Activated CD4-positive, alpha-beta T cell treated with anti-CD3 and anti-CD28 coated beads, Interleukin-2, amount 10 ng/mL, durations not matched to agents 24 days and 14 days (primary cell): Measurements from ENCODE around the gene ORC3. TPM values are rescaled to one million over a fixed set of nuclear protein-coding genes. Genes with fewer than 3 reads are reported as not detected.
"Not testable (repeated sequence)": the region's sequence is repeated elsewhere in the genome, so short reads cannot be mapped to it uniquely, and the experiment has no call there.

Source experiments
- DNase-seq: peaks from one replicate; pipeline ENCODE4 v3.0.0; 2022
- H3K27ac Mint-ChIP-seq: one replicate; pipeline ENCODE4 v1.8.0; 2022; ENCODE audit warnings: mild to moderate bottlenecking, mixed read lengths
- H3K27me3 Mint-ChIP-seq: one replicate; pipeline ENCODE4 v1.8.0; 2022; ENCODE audit warnings: mixed read lengths
- H3K36me3 Mint-ChIP-seq: one replicate; pipeline ENCODE4 v1.8.0; 2022; ENCODE audit warnings: low read depth, mild to moderate bottlenecking, mixed read lengths
- H3K4me1 Mint-ChIP-seq: one replicate; pipeline ENCODE4 v1.8.0; 2021; ENCODE audit warnings: mixed read lengths
- H3K4me3 Mint-ChIP-seq: one replicate; pipeline ENCODE4 v1.8.0; 2022; ENCODE audit warnings: mild to moderate bottlenecking, moderate library complexity, mixed read lengths
- H3K9me3 Mint-ChIP-seq: one replicate; pipeline ENCODE4 v1.8.0; 2021; ENCODE audit warnings: mixed read lengths
- intact Hi-C: fragments of 100-400 bp; cut with micrococcal nuclease; formaldehyde crosslinking; loops from one replicate; pipeline ENCODE4 v1.15.1; 2023
- total RNA-seq: library from RNA; stranded (reverse); gene quantifications from 2 replicates; pipeline ENCODE4 v1.2.3, GENCODE V29; 2022

The ORC3 gene
- total RNA-seq, 1 donor from 2014 or later: 38.6 TPM

DNA sequence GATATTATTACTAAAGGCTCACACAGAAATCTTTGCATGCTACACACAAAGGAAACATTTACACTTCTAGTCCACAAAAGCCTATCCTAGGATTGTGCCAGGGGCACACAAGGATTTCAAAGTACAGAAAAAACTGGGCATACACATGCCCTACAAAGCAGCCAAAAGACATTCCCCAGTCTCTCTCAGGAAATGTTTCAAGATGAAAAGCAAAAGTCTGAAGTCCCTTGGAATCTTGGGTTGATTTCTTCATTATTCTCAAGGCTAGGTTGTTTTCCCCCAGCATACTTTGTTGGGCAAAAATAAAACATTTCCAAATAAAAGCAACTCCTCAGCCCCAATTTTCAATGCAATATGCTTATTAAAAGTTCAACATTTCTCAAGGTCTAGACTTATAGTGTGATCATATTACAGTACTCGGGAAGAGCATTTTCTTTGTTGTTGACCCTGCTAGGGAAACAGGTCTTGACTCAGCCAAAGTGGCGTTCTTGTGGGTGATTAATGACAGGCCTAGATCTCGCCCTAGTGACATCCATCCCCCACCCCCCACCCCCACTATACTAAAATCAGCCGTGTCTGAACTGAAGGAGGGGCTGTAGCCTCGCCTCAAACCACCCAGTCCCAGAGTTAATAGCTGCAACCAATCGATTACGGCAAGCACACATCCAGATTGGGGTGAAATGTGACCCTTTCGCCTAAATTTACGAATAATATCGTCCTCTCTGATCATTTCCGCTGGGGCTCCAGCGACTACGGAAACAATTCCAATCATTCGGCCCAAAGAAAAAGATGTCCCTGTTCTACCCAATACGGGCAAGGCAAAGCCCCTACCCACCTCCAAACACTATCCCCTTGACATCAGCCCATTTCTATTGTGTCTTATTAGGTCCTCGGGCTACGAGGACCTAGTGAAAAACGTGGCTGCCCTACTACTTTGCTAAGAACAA is 110.7 kb downstream of the ORC3 start:
- Mint-ChIP-seq H3K9me3 (no peaks in the 10 kb centered on the region), H3K27me3 (no peaks in the 10 kb centered on the region), H3K36me3 (peaks cover 21% of the 10 kb centered on the region), H3K4me3 (peak overlapping the region; percentile 97), H3K27ac (peak overlapping the region; percentile 97), H3K4me1 (peaks cover 38% of the 10 kb centered on the region)
- intact Hi-C loops: loop anchor here (5.0 kb wide), 3 partner anchors 293 to 1652 kb away; partner anchors contain the start of genes CFAP206, SMIM8 and UBE2J1
- peak; percentile 63 for DNase-seq

DNA sequence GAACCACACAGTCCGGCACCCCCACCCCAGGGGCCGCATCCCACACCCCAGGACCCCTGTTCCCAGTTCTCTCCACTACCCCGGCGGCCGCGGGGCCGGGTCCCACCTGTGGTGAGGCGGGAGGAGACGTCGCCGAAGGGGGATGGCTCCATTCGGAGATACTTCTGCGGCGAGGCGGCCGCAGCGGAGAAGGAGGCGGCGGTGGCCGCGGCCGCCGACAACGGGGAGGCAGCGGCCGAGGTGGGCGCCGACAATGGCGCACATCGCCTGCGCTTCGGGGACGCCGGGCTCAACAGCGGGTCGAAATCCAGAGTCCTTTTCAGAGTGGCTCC is 111.4 kb downstream of the ORC3 start:
- H3K36me3 Mint-ChIP-seq: peaks cover 21% of the 10 kb centered on the region
- no peaks in the 10 kb centered on the region for H3K9me3 Mint-ChIP-seq
- H3K27me3 Mint-ChIP-seq: no peaks in the 10 kb centered on the region
- intact Hi-C loops: loop anchor here (5.0 kb wide), 3 partner anchors 294 to 1651 kb away; partner anchors contain the start of genes CFAP206, SMIM8 and UBE2J1
- peaks cover 31% of the 10 kb centered on the region for H3K4me1 Mint-ChIP-seq
- peak overlapping the region; percentile 97 for H3K4me3 Mint-ChIP-seq
- DNase-seq: no peak
- peak overlapping the region; percentile 97 for H3K27ac Mint-ChIP-seq

DNA sequence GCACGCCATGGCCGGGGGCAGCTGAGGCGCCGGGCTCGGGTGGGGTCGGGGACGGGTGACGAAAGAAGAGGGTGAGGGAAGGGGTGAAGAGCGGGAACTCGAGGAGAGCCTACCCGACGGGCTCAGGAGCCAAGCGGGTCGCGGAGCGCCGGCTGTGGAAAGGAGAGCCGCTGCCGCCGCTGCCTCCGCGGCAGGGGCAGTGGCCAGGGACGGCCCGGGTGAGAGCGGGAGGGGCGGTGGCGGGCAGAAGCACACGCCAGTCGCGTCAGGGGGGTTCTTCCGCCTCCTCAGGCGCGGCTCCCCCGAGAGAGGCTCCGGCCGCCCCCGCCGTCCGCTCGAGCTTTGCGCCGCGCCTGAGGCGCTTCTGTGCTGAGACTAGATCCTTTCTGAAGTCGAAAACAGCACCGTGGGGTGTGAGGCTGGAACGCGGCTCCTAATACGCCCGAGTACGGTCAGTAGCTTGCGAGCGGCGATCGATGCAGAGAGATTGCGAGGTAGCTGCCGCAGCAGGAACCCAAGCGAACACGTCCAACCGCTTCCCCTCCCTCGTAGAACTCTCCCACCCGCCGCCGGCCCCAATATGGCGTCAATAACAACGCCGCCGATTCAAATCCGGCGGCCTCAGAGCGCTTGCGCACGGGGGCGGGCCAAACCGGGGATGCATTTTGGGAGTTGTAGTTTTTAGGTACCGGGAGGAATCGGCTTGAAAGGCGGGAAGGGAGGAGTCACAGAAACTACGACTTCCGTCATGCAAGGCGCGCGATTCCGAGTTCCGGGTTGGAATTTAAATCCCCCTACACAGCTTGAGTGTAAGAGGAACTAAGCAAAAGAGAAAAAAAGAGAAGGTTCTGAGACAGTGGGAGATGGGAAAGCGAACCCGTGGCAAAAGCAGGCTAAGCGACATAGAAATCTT is 112.0 kb downstream of the ORC3 start, which contains the start of gene AKIRIN2:
TSS of gene AKIRIN2 (minus strand) at position 558 of the 913 bp plus-strand sequence. CDS start at position 9, 549 bp downstream.
- Mint-ChIP-seq H3K27ac (peak within 1 kb of the TSS; percentile 97), H3K36me3 (peaks cover 21% of the 10 kb centered on the region), H3K27me3 (no peaks in the 10 kb centered on the region), H3K4me1 (peaks cover 31% of the 10 kb centered on the region), H3K9me3 (no peaks in the 10 kb centered on the region), H3K4me3 (peak within 1 kb of the TSS; percentile 97)
- peak; percentile 99 for DNase-seq
- intact Hi-C loops: loop anchor here (1.0 to 5.0 kb wide), 11 partner anchors 30 to 1650 kb away; partner anchors contain the start of genes CFAP206, ORC3, PNRC1 and RNGTT

DNA sequence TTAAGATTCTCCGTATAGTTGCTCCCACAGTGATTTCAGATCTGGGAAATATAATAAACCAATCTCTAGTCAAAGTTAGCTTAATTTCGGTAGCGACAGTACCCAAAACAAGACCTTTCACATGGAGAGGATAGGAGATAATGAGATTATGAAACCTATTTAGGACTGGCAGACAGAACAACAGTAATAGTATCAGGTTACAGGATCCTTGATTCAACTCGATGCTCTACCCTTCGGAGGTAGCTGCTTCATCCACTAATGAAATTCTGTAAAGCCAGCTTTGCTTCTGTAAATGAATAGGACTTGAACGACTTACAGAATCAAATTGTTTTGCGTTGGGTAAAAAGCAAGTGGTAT is 112.6 kb downstream of the ORC3 start:
- Mint-ChIP-seq H3K36me3 (peaks cover 20% of the 10 kb centered on the region), H3K9me3 (no peaks in the 10 kb centered on the region), H3K4me1 (peaks cover 29% of the 10 kb centered on the region), H3K27ac (peak overlapping the region; percentile 97), H3K4me3 (peak overlapping the region; percentile 97), H3K27me3 (no peaks in the 10 kb centered on the region)
- intact Hi-C loops: loop anchor here (1.0 to 5.0 kb wide), 11 partner anchors 30 to 1650 kb away; partner anchors contain the start of genes CFAP206, ORC3, PNRC1 and RNGTT
- no peak for DNase-seq

DNA sequence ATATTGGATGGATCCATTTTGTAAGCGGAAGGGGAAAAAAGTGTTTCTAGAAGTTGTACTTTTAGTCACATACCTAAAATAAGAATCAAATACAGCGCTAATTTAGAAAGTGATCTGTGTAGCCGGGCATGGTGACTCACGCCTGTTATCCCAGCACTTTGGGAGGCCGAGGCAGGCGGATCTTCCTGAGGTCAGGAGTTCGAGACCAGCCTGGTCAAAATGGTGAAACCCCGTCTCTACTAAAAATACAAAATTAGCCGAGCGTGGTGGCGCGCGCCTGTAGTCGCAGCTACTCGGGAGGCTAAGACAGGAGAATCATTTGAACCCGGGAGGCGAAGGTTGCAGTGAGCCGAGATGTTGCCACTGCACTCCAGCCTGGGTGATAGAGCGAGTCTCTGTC is 113.1 kb downstream of the ORC3 start:
- intact Hi-C loops: loop anchor here (2.0 to 5.0 kb wide), 5 partner anchors 58 to 1649 kb away; partner anchors contain the start of genes CFAP206, PNRC1, SMIM8 and UBE2J1
- Mint-ChIP-seq H3K4me1 (peaks cover 26% of the 10 kb centered on the region), H3K36me3 (peaks cover 17% of the 10 kb centered on the region), H3K27ac (peak overlapping the region; percentile 97), H3K4me3 (peak overlapping the region; percentile 97)
- H3K9me3 Mint-ChIP-seq, DNase-seq, H3K27me3 Mint-ChIP-seq: not testable (repeated sequence)

DNA sequence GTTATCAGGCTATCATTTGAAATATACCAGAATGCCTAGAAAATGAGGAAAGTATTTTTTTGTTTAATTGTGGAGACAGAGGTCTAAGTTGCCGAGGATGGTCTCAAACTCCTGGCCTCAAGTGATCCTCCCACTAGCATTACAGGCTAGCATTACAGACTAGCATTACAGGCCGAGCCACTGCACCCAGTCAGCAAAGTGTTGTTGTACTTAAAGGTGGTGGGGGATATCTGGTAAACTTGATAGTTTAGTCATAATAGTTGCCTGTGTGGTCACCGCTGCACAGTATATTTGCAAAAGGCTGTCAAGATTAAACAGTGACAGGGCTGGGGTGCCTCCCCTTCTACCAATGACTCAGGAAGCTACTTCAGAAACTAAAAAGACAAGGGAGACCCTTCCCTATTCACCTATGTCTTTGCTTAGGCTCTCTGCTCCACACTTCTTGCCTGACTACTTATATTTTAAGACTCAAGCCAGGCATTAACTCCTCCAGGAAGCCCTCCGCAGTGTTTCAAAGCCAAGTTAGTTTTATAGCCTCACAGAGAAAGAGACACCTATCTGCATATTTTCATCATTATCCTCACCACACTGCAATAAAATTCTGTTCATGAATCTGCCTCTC is 115.2 kb downstream of the ORC3 start:
- Mint-ChIP-seq H3K27me3 (no peaks in the 10 kb centered on the region), H3K36me3 (peaks cover 9% of the 10 kb centered on the region), H3K9me3 (no peaks in the 10 kb centered on the region), H3K27ac (peak overlapping the region; percentile 56), H3K4me3 (no peak overlapping the region), H3K4me1 (peaks cover 19% of the 10 kb centered on the region)
- peak; percentile 67 for DNase-seq
- intact Hi-C loops: loop anchor here (2.0 kb wide), 1 partner anchor 20 kb away; no protein-coding TSS in a partner anchor

DNA sequence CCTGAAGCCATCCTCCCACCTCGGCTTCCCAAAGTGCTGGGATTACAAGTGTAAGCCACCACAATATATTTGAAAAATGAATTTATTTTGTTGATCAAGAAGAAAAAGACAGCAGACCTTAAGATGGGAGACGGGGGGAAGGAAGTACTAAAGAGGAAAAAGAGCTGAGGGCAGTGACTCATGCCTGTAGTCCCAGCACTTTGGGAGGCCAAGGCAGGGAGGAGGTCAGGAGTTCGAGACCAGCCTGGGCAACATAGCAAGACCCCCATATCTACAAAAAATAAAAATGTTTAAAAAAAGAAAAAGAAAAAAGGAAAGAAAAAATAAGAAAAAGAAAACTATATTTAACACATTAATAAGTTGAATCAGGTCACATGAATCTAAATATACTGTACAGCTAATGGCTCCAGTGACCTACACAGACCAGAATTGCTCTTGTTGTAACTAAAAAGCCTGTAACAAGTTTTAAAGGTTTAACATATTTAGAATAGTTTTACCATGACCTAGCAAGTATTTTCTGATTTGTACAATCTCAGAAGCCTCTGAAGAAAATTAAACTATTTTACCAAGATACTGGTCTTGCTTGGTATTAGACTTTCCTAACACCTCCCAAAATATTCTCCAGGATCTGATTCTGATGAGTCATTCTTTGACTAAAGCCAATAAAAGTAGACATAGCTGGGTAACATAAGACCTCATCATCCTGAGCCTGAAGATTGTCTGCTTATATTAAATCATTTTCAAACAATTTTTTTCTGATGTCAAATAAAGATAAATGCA is 116.4 kb downstream of the ORC3 start:
- no peak overlapping the region for H3K4me3 Mint-ChIP-seq
- H3K27me3 Mint-ChIP-seq: no peaks in the 10 kb centered on the region
- no peaks in the 10 kb centered on the region for H3K36me3 Mint-ChIP-seq
- intact Hi-C loops: no loop called here
- peaks cover 15% of the 10 kb centered on the region for H3K4me1 Mint-ChIP-seq
- DNase-seq: no peak
- H3K9me3 Mint-ChIP-seq: no peaks in the 10 kb centered on the region
- H3K27ac Mint-ChIP-seq: no peak overlapping the region

DNA sequence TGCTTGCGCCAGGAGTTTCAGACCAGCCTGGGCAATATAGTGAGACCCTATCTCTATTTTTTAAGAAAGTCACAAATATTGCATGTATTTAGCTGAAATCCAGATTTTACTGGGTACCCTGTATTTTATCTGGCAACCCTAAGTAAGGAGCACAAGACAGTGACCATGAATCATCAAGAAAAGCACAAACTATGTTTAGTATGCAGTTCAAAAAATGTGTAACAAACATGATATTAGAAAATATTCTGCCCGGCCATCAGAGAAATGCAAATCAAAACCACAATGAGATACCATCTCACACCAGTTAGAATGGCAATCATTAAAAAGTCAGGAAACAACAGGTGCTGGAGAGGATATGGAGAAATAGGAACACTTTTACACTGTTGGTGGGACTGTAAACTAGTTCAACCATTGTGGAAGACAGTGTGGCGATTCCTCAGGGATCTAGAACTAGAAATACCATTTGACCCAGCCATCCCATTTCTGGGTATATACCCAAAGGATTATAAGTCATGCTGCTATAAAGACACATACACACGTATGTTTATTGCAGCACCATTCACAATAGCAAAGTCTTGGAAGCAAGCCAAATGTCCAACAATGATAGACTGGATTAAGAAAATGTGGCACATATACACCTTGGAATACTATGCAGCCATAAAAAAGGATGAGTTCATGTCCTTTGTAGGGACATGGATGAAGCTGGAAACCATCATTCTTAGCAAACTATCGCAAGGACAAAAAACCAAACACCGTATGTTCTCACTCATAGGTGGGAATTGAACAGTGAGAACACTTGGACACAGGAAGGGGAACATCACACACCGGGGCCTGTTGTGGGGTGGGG is 118.9 kb downstream of the ORC3 start:
- H3K9me3 Mint-ChIP-seq, DNase-seq, H3K36me3 Mint-ChIP-seq, H3K27ac Mint-ChIP-seq, H3K27me3 Mint-ChIP-seq, H3K4me3 Mint-ChIP-seq, intact Hi-C loops, H3K4me1 Mint-ChIP-seq: not testable (repeated sequence)

DNA sequence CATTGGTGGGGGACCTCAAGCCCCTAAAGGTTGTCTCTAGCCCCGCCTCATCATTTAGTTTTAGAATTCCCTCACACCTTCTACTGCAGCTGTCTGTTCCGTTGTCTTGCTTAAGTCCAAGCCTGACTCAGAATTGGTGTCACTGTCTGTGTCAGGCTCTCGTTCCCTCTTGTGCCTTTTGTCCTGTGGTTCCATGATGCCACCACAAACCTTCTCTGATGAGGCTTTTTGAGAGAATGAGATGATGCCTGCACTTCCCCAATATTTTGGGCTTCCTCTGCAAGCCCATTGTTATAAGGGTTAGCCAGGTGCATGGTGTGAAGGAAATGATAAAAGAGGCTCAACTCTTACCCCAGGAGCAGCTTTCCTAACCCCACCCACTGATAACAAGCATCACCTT is 120.2 kb downstream of the ORC3 start:
- no peak for DNase-seq

DNA sequence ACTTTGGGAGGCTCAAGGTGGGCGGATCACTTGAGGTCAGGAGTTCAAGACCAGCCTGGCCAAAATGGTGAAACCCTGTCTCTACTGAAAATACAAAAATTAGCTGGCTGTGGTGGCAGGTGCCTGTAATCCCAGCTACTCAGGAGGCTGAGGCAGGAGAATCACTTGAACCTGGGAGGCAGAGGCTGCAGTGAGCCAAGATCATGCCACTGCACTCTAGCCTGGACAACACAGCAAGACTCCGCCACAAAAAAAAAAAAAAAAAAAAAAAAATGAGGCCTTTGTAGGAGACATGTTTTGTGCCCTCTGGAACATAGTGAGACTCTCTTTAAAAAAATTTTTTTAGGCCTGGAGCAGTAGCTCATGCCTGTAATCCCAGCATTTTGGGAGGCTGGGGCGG is 122.8 kb downstream of the ORC3 start:
- H3K36me3 Mint-ChIP-seq, DNase-seq, H3K27ac Mint-ChIP-seq, H3K27me3 Mint-ChIP-seq, intact Hi-C loops, H3K4me1 Mint-ChIP-seq, H3K4me3 Mint-ChIP-seq, H3K9me3 Mint-ChIP-seq: not testable (repeated sequence)

More for the DNA sequence above, 120.2 kb downstream of the ORC3 start:
- H3K9me3 Mint-ChIP-seq: no peaks in the 10 kb centered on the region
- no peaks in the 10 kb centered on the region for H3K36me3 Mint-ChIP-seq
- no peaks in the 10 kb centered on the region for H3K27me3 Mint-ChIP-seq
- no peak overlapping the region for H3K27ac Mint-ChIP-seq
- intact Hi-C loops: no loop called here
- H3K4me1 Mint-ChIP-seq: peaks cover 12% of the 10 kb centered on the region
- H3K4me3 Mint-ChIP-seq: no peak overlapping the region

DNA sequence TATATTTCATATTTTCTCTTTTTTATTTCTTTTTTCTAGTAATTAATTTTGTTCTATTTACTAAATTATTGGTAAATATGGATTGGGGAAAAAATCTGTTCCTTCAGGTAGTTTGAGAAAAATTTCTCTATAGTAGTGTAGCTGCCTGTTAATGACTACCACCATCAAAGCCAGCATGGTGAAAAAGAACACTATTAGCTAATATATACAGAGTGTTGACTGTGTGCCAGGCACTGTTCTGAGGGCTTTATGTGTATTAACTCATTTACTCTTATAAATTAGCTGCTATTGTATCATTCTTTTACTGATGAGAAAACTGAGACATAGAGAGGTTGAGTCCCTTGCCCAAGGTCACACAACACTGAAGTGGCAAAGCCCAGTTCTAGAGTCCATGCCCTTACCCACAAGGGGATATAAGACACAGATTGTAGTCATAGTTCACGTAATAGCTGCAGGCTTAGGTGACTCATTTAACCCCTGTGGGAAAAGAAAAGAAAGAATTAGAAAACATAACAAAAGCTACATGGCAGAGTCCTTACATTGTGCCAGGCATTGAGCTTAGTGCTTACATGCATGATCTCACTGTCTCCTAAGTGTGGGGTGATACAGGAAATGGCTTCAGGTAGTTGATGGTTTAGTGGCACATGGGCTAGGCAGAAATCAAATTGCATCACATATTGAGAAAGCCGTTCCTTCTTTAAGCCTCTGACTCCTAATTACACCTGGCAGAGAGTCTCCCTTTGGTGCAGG is 124.3 kb downstream of the ORC3 start:
- H3K36me3 Mint-ChIP-seq: no peaks in the 10 kb centered on the region
- DNase-seq: no peak
- H3K4me1 Mint-ChIP-seq: peaks cover 8% of the 10 kb centered on the region

More for the DNA sequence above, 124.3 kb downstream of the ORC3 start:
- intact Hi-C loops: no loop called here
- H3K9me3 Mint-ChIP-seq: no peaks in the 10 kb centered on the region
- H3K27me3 Mint-ChIP-seq: no peaks in the 10 kb centered on the region
- H3K4me3 Mint-ChIP-seq: no peak overlapping the region
- no peak overlapping the region for H3K27ac Mint-ChIP-seq
